ENCODE measurements around the gene GOLGA5.
"Not testable (repeated sequence)": the region's sequence is repeated elsewhere in the genome, so short reads cannot be mapped to it uniquely, and the experiment has no call there.

GRCh38 chr14:92750222-92750728, 43.8 kb upstream of the GOLGA5 start:
- not testable (repeated sequence) for TF ChIP-seq CTCF (IDR thresholded peaks at IDR 0.05); EZH2 (IDR thresholded peaks at IDR 0.05; ENCODE audit: borderline replicate concordance, insufficient read depth, low read depth, low read length, poor library complexity, severe bottlenecking)
